ENCODE results near the gene ZNF79.

GRCh38 chr9:127399736-127400269 is 24.4 kb upstream of the ZNF79 start:
- no peak for TF ChIP-seq CTCF (conservative IDR thresholded peaks at IDR 0.05; ENCODE audit: low read depth, low read length)
- no peak for TF ChIP-seq NFE2L2 (IDR thresholded peaks at IDR 0.05; ENCODE audit: low read depth, low read length)
- no peak for TF ChIP-seq CEBPB (IDR thresholded peaks at IDR 0.05; ENCODE audit: low read depth, low read length)

All from IMR-90 (cell line).